CD4-positive, CD25-positive, alpha-beta regulatory T cell (primary cell): ENCODE measurements around the gene FCF1. TPM values are rescaled to one million over a fixed set of nuclear protein-coding genes. Genes with fewer than 3 reads are reported as not detected.
A peak's percentile ranks its signal among the peaks of the same experiment; 100 is the strongest.

ENCODE experiments used
- ATAC-seq, 2 donors: fragments of 150-1000 bp; cut with Tn5 transposase; one replicate each; pipeline ENCODE4 v1.10.0; 2021; ENCODE audit warnings: low read depth in 2 of 2, moderate number of reproducible peaks in 2 of 2, moderate library complexity in 1 of 2
- DNase-seq, 3 donors: peaks; one replicate each; pipeline versions ENCODE4 v3.0.0 to v3.0.0-alpha.2; 2012 to 2022; ENCODE audit warnings: mixed read lengths in 1 of 3
- H3K27ac ChIP-seq: one replicate; pipeline ENCODE4 v1.7.0; 2013; ENCODE audit warnings: mild to moderate bottlenecking, low read length; ENCODE audit not compliant: insufficient read depth, poor library complexity, severe bottlenecking
- H3K27me3 ChIP-seq: one replicate; pipeline ENCODE4 v1.7.0; 2013; ENCODE audit warnings: low read length; ENCODE audit not compliant: control insufficient read depth, insufficient read depth
- H3K36me3 ChIP-seq: one replicate; pipeline ENCODE4 v1.7.0; 2013; ENCODE audit warnings: mild to moderate bottlenecking, low read length, moderate library complexity; ENCODE audit not compliant: control insufficient read depth, insufficient read depth
- H3K4me1 ChIP-seq: 2 replicates; pipeline ENCODE4 v1.7.0; 2013; ENCODE audit warnings: mild to moderate bottlenecking, low read length; ENCODE audit not compliant: insufficient read depth, control insufficient read depth, poor library complexity, severe bottlenecking
- H3K4me3 ChIP-seq: one replicate; pipeline ENCODE4 v1.7.0; 2013; ENCODE audit warnings: low read depth, mild to moderate bottlenecking, low read length, moderate library complexity
- H3K9me3 ChIP-seq, 2 experiments: 1 replicate in 1 of 2; 2 replicates in 1 of 2; pipeline ENCODE4 v1.7.0; 2013; ENCODE audit warnings: low read length in 2 of 2, mild to moderate bottlenecking in 1 of 2, moderate library complexity in 1 of 2; ENCODE audit not compliant: control insufficient read depth in 2 of 2
- H3K27ac Mint-ChIP-seq, 3 donors: one replicate each; pipeline ENCODE4 v1.8.0; 2020 to 2022; ENCODE audit warnings: mild to moderate bottlenecking in 3 of 3, mixed read lengths in 3 of 3, moderate library complexity in 2 of 3
- H3K27me3 Mint-ChIP-seq: one replicate; pipeline ENCODE4 v1.8.0; 2022; ENCODE audit warnings: mild to moderate bottlenecking, mixed read lengths
- H3K36me3 Mint-ChIP-seq: one replicate; pipeline ENCODE4 v1.8.0; 2020; ENCODE audit warnings: mixed read lengths
- H3K4me1 Mint-ChIP-seq, 4 donors: one replicate each; pipeline ENCODE4 v1.8.0; 2020 to 2022; ENCODE audit warnings: mixed read lengths in 4 of 4, mild to moderate bottlenecking in 1 of 4
- H3K4me3 Mint-ChIP-seq, 4 donors: one replicate each; pipeline ENCODE4 v1.8.0; 2020 to 2022; ENCODE audit warnings: mild to moderate bottlenecking in 4 of 4, mixed read lengths in 4 of 4, moderate library complexity in 3 of 4
- H3K9me3 Mint-ChIP-seq, 7 donors: one replicate each; pipeline ENCODE4 v1.8.0; 2020 to 2022; ENCODE audit warnings: mixed read lengths in 7 of 7, mild to moderate bottlenecking in 3 of 7, moderate library complexity in 2 of 7
- polyA plus RNA-seq, 4 donors: library from polyadenylated mRNA; unstranded; fragments of 300-500 nt; fragmentation: Illumina TruSeq; gene quantifications; one replicate each; pipeline ENCODE4 v1.2.3, GENCODE V29; 2021
- total RNA-seq: library from RNA; stranded (reverse); gene quantifications from one replicate; pipeline ENCODE4 v1.2.3, GENCODE V29; 2022

FCF1 gene
- total and polyA plus RNA-seq, 5 donors from 2014 or later: 20.9 to 35.5 (median 28.7) TPM

- no peak overlapping the region for H3K27ac Mint-ChIP-seq
- Histone ChIP-seq H3K27me3 (no peaks in the 10 kb centered on the region), H3K36me3 (peaks cover 57% of the 10 kb centered on the region), H3K4me3 (no peak overlapping the region), H3K27ac (no peak overlapping the region), H3K9me3 (no peaks in the 10 kb centered on the region), H3K4me1 (no peaks in the 10 kb centered on the region)
- DNase-seq: no peak
- no peaks in the 10 kb centered on the region for H3K27me3 Mint-ChIP-seq
- H3K9me3 Mint-ChIP-seq: no peaks in the 10 kb centered on the region
- no peak for ATAC-seq
- peaks cover 4 to 9% (median 7%) of the 10 kb centered on the region in 4 donors for H3K4me1 Mint-ChIP-seq
- no peak overlapping the region for H3K4me3 Mint-ChIP-seq
- peaks cover 40% of the 10 kb centered on the region for H3K36me3 Mint-ChIP-seq
Measured at GRCh38 chr14:74720526-74720925, 7.6 kb downstream of the FCF1 start.

- Mint-ChIP-seq H3K4me1 (peaks cover 0 to 5% (median under 1%) of the 10 kb centered on the region in 4 donors), H3K4me3 (no peak overlapping the region), H3K27ac (no peak overlapping the region), H3K9me3 (no peaks in the 10 kb centered on the region), H3K36me3 (peaks cover 34% of the 10 kb centered on the region), H3K27me3 (no peaks in the 10 kb centered on the region)
- peaks cover 40% of the 10 kb centered on the region for H3K36me3 ChIP-seq
- H3K27ac ChIP-seq: no peak overlapping the region
- no peaks in the 10 kb centered on the region for H3K4me1 ChIP-seq
- H3K4me3 ChIP-seq: no peak overlapping the region
- no peak for ATAC-seq
- DNase-seq: no peak
- H3K9me3 ChIP-seq: no peaks in the 10 kb centered on the region
- no peaks in the 10 kb centered on the region for H3K27me3 ChIP-seq
Measured at GRCh38 chr14:74723134-74723533, 10.2 kb downstream of the FCF1 start.

- Mint-ChIP-seq H3K9me3 (no peaks in the 10 kb centered on the region), H3K27me3 (no peaks in the 10 kb centered on the region), H3K4me1 (peaks cover 0 to 3% (median 0%) of the 10 kb centered on the region in 4 donors), H3K27ac (no peak overlapping the region), H3K36me3 (peaks cover 46% of the 10 kb centered on the region), H3K4me3 (no peak overlapping the region)
- H3K27me3 ChIP-seq: no peaks in the 10 kb centered on the region
- H3K9me3 ChIP-seq: no peaks in the 10 kb centered on the region
- DNase-seq (no peak), ATAC-seq (no peak)
- H3K36me3 ChIP-seq: peaks cover 47% of the 10 kb centered on the region
- H3K4me3 ChIP-seq: no peak overlapping the region
- H3K4me1 ChIP-seq: no peaks in the 10 kb centered on the region
- no peak overlapping the region for H3K27ac ChIP-seq
Measured at GRCh38 chr14:74732387-74732786, 19.4 kb downstream of the FCF1 start.

GRCh38 chr14:74733221-74733620, 20.3 kb downstream of the FCF1 start:
- no peak for DNase-seq
- peaks cover 0 to 3% (median 0%) of the 10 kb centered on the region in 4 donors for H3K4me1 Mint-ChIP-seq
- H3K4me3 ChIP-seq: no peak overlapping the region
- H3K36me3 Mint-ChIP-seq: peaks cover 46% of the 10 kb centered on the region
- no peaks in the 10 kb centered on the region for H3K27me3 ChIP-seq
- ATAC-seq: no peak
- no peaks in the 10 kb centered on the region for H3K27me3 Mint-ChIP-seq
- H3K4me1 ChIP-seq: no peaks in the 10 kb centered on the region
- H3K9me3 ChIP-seq: no peaks in the 10 kb centered on the region
- no peaks in the 10 kb centered on the region for H3K9me3 Mint-ChIP-seq
- no peak overlapping the region for H3K27ac Mint-ChIP-seq
- H3K27ac ChIP-seq: no peak overlapping the region
- peaks cover 49% of the 10 kb centered on the region for H3K36me3 ChIP-seq
- H3K4me3 Mint-ChIP-seq: no peak overlapping the region

- Mint-ChIP-seq H3K36me3 (peaks cover 49% of the 10 kb centered on the region), H3K4me3 (no peak overlapping the region), H3K9me3 (peaks cover 0 to 3% (median 0%) of the 10 kb centered on the region in 7 donors), H3K27ac (no peak overlapping the region), H3K27me3 (no peaks in the 10 kb centered on the region), H3K4me1 (no peaks in the 10 kb centered on the region)
- H3K27me3 ChIP-seq: no peaks in the 10 kb centered on the region
- no peak overlapping the region for H3K4me3 ChIP-seq
- no peak overlapping the region for H3K27ac ChIP-seq
- ATAC-seq (no peak), DNase-seq (no peak)
- no peaks in the 10 kb centered on the region for H3K4me1 ChIP-seq
- H3K9me3 ChIP-seq: no peaks in the 10 kb centered on the region
- H3K36me3 ChIP-seq: peaks cover 53% of the 10 kb centered on the region
Measured at GRCh38 chr14:74735125-74735524, 22.2 kb downstream of the FCF1 start.

GRCh38 chr14:74737753-74738325, 24.9 kb downstream of the FCF1 start:
- H3K27ac Mint-ChIP-seq: no peak overlapping the region
- no peaks in the 10 kb centered on the region for H3K4me1 Mint-ChIP-seq
- no peak for ATAC-seq
- H3K27me3 Mint-ChIP-seq: no peaks in the 10 kb centered on the region
- no peak for DNase-seq
- H3K36me3 ChIP-seq: peaks cover 41% of the 10 kb centered on the region
- H3K4me3 ChIP-seq: no peak overlapping the region
- no peaks in the 10 kb centered on the region for H3K4me1 ChIP-seq
- H3K36me3 Mint-ChIP-seq: peaks cover 39% of the 10 kb centered on the region
- H3K9me3 ChIP-seq: no peaks in the 10 kb centered on the region
- H3K27me3 ChIP-seq: no peaks in the 10 kb centered on the region
- no peak overlapping the region for H3K4me3 Mint-ChIP-seq
- H3K27ac ChIP-seq: no peak overlapping the region
- peaks cover 0 to 3% (median 0%) of the 10 kb centered on the region in 7 donors for H3K9me3 Mint-ChIP-seq

- H3K4me1 Mint-ChIP-seq: no peaks in the 10 kb centered on the region
- no peak overlapping the region for H3K4me3 Mint-ChIP-seq
- Histone ChIP-seq H3K27ac (no peak overlapping the region), H3K9me3 (no peaks in the 10 kb centered on the region), H3K4me1 (no peaks in the 10 kb centered on the region), H3K4me3 (no peak overlapping the region), H3K27me3 (no peaks in the 10 kb centered on the region), H3K36me3 (peaks cover 26% of the 10 kb centered on the region)
- H3K9me3 Mint-ChIP-seq: peaks cover 0 to 3% (median 0%) of the 10 kb centered on the region in 7 donors
- no peak for ATAC-seq
- no peaks in the 10 kb centered on the region for H3K27me3 Mint-ChIP-seq
- peaks cover 29% of the 10 kb centered on the region for H3K36me3 Mint-ChIP-seq
- DNase-seq: no peak
- H3K27ac Mint-ChIP-seq: peak overlapping the region in 1 of 3 donors; percentile 21
Measured at GRCh38 chr14:74739293-74740030, 26.5 kb downstream of the FCF1 start.

GRCh38 chr14:74747237-74747636, 34.3 kb downstream of the FCF1 start:
- Mint-ChIP-seq H3K27ac (no peak overlapping the region), H3K9me3 (peaks cover 0 to 5% (median 2%) of the 10 kb centered on the region in 7 donors), H3K36me3 (peaks cover 4% of the 10 kb centered on the region), H3K4me3 (no peak overlapping the region), H3K4me1 (no peaks in the 10 kb centered on the region), H3K27me3 (no peaks in the 10 kb centered on the region)
- DNase-seq (no peak), ATAC-seq (no peak)
- no peaks in the 10 kb centered on the region for H3K36me3 ChIP-seq
- H3K9me3 ChIP-seq: no peaks in the 10 kb centered on the region
- no peak overlapping the region for H3K4me3 ChIP-seq
- H3K27me3 ChIP-seq: no peaks in the 10 kb centered on the region
- H3K4me1 ChIP-seq: no peaks in the 10 kb centered on the region
- no peak overlapping the region for H3K27ac ChIP-seq
